Panc1 (cell line): ENCODE results near the gene ALG1. TPM values are rescaled to one million over a fixed set of nuclear protein-coding genes. Genes with fewer than 3 reads are reported as not detected.

Source experiments
- ATAC-seq: fragments of 200-7000 bp; cut with Tn5 transposase; 2 replicates; pipeline ENCODE4 v1.9.1; 2020; ENCODE audit warnings: mild to moderate bottlenecking, moderate library complexity
- Bru-seq: library from RNA; stranded (reverse); fragments of 400-500 nt; gene quantifications from one replicate; lab custom pipeline; 2021; lab: Mats Ljungman, UMichigan
- BruChase-seq, 2 experiments: library from RNA; stranded (reverse); fragments of 400-500 nt; gene quantifications; one replicate each; lab custom pipeline; 2021; lab: Mats Ljungman, UMichigan
- BruUV-seq: library from RNA; stranded (reverse); fragments of 400-500 nt; replicated peaks from 2 replicates; lab custom pipeline; 2021; lab: Mats Ljungman, UMichigan
- CTCF ChIA-PET: fragments of 300-600 bp; sonication (Branson Sonifier 250); formaldehyde crosslinking; loops from one replicate; lab custom pipeline; 2022; ENCODE audit warnings: antibody characterized with exemption; lab: Charles Lee
- POLR2A ChIA-PET: fragments of 300-600 bp; sonication (Branson Sonifier 250); formaldehyde crosslinking; loops from one replicate; lab custom pipeline; 2022; ENCODE audit warnings: antibody characterized with exemption; lab: Charles Lee
- DNase-seq: peaks from one replicate; pipeline ENCODE4 v3.0.0-alpha.2; 2010; ENCODE audit warnings: low read depth, low spot score
- H3K27ac ChIP-seq: 2 replicates; pipeline ENCODE4 v1.5.1; 2011; ENCODE audit warnings: mild to moderate bottlenecking, low read length, inconsistent platforms
- H3K27me3 ChIP-seq: fragments of 200-500 bp; sonication (Bioruptor generic); 2 replicates; pipeline ENCODE4 v1.6.0; 2014; ENCODE audit warnings: low read length, inconsistent platforms; ENCODE audit not compliant: control insufficient read depth, insufficient read depth
- H3K36me3 ChIP-seq: fragments of 200-500 bp; sonication (Bioruptor generic); 2 replicates; pipeline ENCODE4 v1.5.1; 2014; ENCODE audit warnings: inconsistent platforms, mild to moderate bottlenecking, low read length, moderate library complexity; ENCODE audit not compliant: control insufficient read depth, insufficient read depth
- H3K4me1 ChIP-seq: 2 replicates; pipeline ENCODE4 v1.5.1; 2011; ENCODE audit warnings: inconsistent platforms, mild to moderate bottlenecking, low read length, moderate library complexity; ENCODE audit not compliant: control insufficient read depth, insufficient read depth
- H3K4me3 ChIP-seq, 2 experiments: 2 replicates each; pipeline ENCODE4 v1.5.1; 2011 to 2012; ENCODE audit warnings: low read depth in 2 of 2, low read length in 2 of 2, mild to moderate bottlenecking in 2 of 2, inconsistent platforms in 1 of 2, moderate library complexity in 1 of 2
- H3K9me3 ChIP-seq: fragments of 200-500 bp; sonication (Bioruptor generic); 2 replicates; pipeline ENCODE4 v1.5.1; 2014; ENCODE audit warnings: low read depth, mild to moderate bottlenecking, inconsistent platforms, low read length, moderate library complexity; ENCODE audit not compliant: control insufficient read depth, insufficient read depth
- CTCF ChIP-seq: fragments of 450-650 bp; IDR thresholded peaks from 2 replicates; pipeline ENCODE4 v1.5.1; 2017; ENCODE audit warnings: mild to moderate bottlenecking
- POLR2AphosphoS5 ChIP-seq: IDR thresholded peaks from 2 replicates; pipeline ENCODE4 v1.6.1; 2012; ENCODE audit warnings: mild to moderate bottlenecking, low read depth, low read length, moderate library complexity
- REST ChIP-seq, 2 experiments: IDR thresholded peaks; 2 replicates each; pipeline ENCODE4 v1.6.1; 2011 to 2012; ENCODE audit warnings: low read depth in 2 of 2, control low read depth in 1 of 2, low read length in 1 of 2, mild to moderate bottlenecking in 1 of 2, moderate library complexity in 1 of 2; ENCODE audit not compliant: insufficient read depth in 1 of 2
- SIN3A ChIP-seq: IDR thresholded peaks from 2 replicates; pipeline ENCODE4 v1.6.1; 2012; ENCODE audit warnings: low read depth, mild to moderate bottlenecking, low read length, moderate library complexity, borderline replicate concordance; ENCODE audit not compliant: insufficient read depth
- in situ Hi-C: cut with HindIII; loops from 2 replicates; pipeline ENCODE4 v1.10.0; 2016; ENCODE audit warnings: low sequenced_read_pairs, low pct_unique_long_range_greater_than_20kb
- intact Hi-C: fragments of 100-400 bp; cut with micrococcal nuclease; formaldehyde crosslinking; loops from one replicate; pipeline ENCODE4 v1.10.0; 2022; ENCODE audit not compliant: unreplicated experiment
- long read RNA-seq: library from polyadenylated mRNA; unstranded; transcript quantifications from one replicate; pipeline ENCODE4 v2.0.0, GENCODE V29; 2021; ENCODE audit not compliant: unreplicated experiment
- polyA plus RNA-seq: library from polyadenylated mRNA; unstranded; fragments of >200 nt; gene quantifications from one replicate; pipeline ENCODE4 v1.2.1, GENCODE V29; 2012; ENCODE audit warnings: missing spikeins; ENCODE audit not compliant: insufficient read length
- total RNA-seq: library from RNA; stranded (reverse); gene quantifications from one replicate; pipeline ENCODE4 v1.2.1, GENCODE V29; 2021; ENCODE audit not compliant: unreplicated experiment

The ALG1 gene
- 46.6 TPM for total RNA-seq
- 32.1 TPM for polyA plus RNA-seq
- Bru-seq, nascent RNA = percentile 50 among the genes with signal in this experiment
- BruChase-seq, experiment 1, labeled RNA remaining after a 2-hour chase = percentile 54 among the genes with signal in this experiment
- BruChase-seq, experiment 2, labeled RNA remaining after a 6-hour chase = percentile 61 among the genes with signal in this experiment
- long read RNA-seq, transcript ALG1-201 (13 exons, 2,132 nt) = major isoform, 97 of 126 reads
- long read RNA-seq, partial matches to known transcripts = 13 of 126 reads
- long read RNA-seq, other reads (novel, unspliced or antisense) = 16 of 126 reads

- no peaks in the 10 kb centered on the region for H3K9me3 ChIP-seq
- ChIA-PET CTCF (interaction anchor here (0.6 kb wide), 2 partner anchors 32 to 115 kb away, joined by 3 read pairs; no protein-coding TSS in a partner anchor), POLR2A (no interaction called here)
- peak; percentile 81; the same call in 1 of the 2 replicates for TF ChIP-seq SIN3A
- no peak for TF ChIP-seq CTCF
- peak; percentile 93 for TF ChIP-seq POLR2AphosphoS5
- TF ChIP-seq REST (IDR thresholded peaks at IDR 0.05; ENCODE audit: insufficient read depth in 1 of 2, low read depth in 2 of 2, low read length in 1 of 2) = peak in 1 of 2 experiments; percentile 46; a peak in 1 of 4 replicates
- ATAC-seq (peak; percentile 93), DNase-seq (no peak)
- H3K4me1 ChIP-seq = peaks cover 5% of the 10 kb centered on the region; the same call in 1 of the 2 replicates
- H3K4me3 ChIP-seq = peak within 1 kb of the TSS; percentile 81
- H3K27ac ChIP-seq = peak within 1 kb of the TSS; percentile 91
- H3K36me3 ChIP-seq = peaks cover 2% of the 10 kb centered on the region
- in situ Hi-C loops = no loop called here
- intact Hi-C loops = no loop called here
- no TSS peak for BruUV-seq
- no peaks in the 10 kb centered on the region for H3K27me3 ChIP-seq
Measured at GRCh38 chr16:5071681-5072333, at the start of gene ALG1. ALG1 (plus strand) TSS chr16:5071843; CDS start chr16:5071850, 7 bp downstream.

GRCh38 chr16:5022521-5022920 is 49.1 kb upstream of the ALG1 start:
- DNase-seq = no peak
- Histone ChIP-seq H3K4me1 (peaks cover 4% of the 10 kb centered on the region; the same call in 1 of the 2 replicates), H3K27me3 (no peaks in the 10 kb centered on the region), H3K9me3 (no peaks in the 10 kb centered on the region), H3K4me3 (no peak overlapping the region), H3K36me3 (no peaks in the 10 kb centered on the region), H3K27ac (no peak overlapping the region)
- no TSS peak for BruUV-seq
- in situ Hi-C loops = no loop called here
- TF ChIP-seq SIN3A (no peak), POLR2AphosphoS5 (no peak)
- CTCF ChIA-PET = no interaction called here
- intact Hi-C loops = no loop called here
- ATAC-seq = no peak
- POLR2A ChIA-PET = no interaction called here
